ENCODE results near the gene MS4A5.
A peak's percentile ranks its signal among the peaks of the same experiment; 100 is the strongest.

MS4A5 gene

DNA sequence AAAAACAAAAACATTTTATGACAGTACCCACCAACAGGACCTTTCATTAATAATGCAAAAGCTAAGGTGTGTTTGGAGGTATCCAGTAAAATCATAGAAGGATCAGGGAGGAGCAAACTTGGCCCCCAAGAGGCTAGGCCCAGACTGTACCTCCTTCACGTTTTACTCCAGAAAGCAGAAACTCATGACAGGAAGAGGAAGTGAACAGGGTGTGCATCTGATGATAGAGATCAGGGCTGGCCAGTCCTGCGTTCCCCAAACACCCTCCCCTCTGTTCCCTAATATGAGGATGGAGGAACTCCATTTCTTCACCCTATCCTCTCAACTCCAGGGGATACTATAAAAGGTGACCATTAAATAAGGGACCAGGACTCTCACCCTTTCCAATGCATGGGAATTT is 53.0 kb downstream of the MS4A5 start:
- no peak for DNase-seq (ENCODE audit: low spot score)

DNA sequence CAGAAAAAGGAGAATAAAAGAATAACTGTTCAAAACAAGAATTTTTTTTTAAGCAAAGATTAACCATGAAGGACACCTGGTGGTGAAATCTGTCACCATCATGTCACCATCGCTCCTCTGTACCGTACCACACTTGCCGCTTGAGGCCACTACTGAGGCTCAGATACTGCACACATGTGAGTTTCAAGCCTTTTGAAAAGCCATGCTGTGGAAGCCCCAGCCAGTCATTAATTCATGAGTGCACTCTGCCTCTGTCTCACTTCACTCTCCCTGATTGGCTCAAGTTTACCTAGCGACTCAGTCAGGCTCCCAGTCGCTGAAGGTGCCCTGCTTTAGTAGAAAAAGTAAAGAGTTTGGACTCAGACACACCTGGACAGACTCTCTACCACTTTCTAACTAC is 56.6 kb downstream of the MS4A5 start:
- peak; percentile 12 for DNase-seq (ENCODE audit: low spot score)

DNA sequence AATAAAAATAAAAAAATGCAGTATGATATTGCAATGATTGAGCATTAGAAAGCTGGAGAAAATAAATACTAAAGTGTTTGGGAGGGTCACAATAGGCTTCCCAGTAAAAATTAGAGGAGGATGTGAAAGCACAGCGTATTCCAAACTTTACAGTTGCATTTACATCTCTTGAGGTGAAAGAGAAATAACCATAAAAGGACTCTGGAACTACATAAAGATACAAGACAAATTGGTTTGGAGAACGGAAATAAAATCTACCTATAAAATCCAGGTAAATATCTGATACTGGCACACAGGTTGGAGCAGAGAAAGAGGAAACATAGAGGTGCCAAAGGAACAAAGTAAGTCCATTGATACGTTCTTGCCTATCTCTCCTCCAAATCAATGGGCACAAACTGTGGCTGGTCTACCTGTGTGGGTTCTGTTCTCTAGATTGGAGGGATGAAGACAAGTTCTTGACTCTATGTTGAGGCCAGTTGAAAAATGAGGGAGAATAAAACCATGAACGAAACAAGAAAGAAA is 63.2 kb downstream of the MS4A5 start, which contains the start of gene MS4A12:
TSS of gene MS4A12 (plus strand) at position 291 of the 522 bp plus-strand sequence. CDS start 4,541 bp downstream, outside the sequence.
- DNase-seq (ENCODE audit: low spot score): no peak

DNA sequence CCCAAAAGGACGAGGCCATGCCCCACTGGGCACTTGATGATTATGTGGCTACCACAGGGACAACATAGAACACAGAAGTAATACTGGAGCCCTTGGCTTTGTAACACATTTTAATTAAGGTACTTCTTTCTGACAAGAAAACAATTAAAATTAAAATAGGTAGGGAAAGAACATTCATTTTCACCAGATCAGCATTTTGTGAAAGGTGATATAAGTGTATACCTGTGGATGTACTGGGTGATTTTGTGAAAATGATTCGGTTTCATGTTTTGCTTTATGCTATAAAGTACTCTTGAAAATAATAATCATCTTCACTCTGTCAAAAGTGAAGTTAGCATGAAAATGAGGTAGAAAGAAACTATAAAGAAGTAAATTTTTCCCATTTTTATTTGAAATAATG is 64.1 kb downstream of the MS4A5 start:
- DNase-seq (ENCODE audit: low spot score): no peak

Measured in hepatic stellate cell (primary cell).